ENCODE data around the gene NR0B1.

NR0B1 gene

GRCh38 chrX:30309139-30309571, at the start of gene NR0B1:
TSS of gene NR0B1 (minus strand) at chrX:30309390. CDS start at chrX:30309363, 27 bp downstream.
- DNase-seq (ENCODE audit: low spot score) = no peak

GRCh38 chrX:30349946-30350345, 40.8 kb upstream of the NR0B1 start:
- no peak for DNase-seq (ENCODE audit: low spot score)

GRCh38 chrX:30343206-30343605, 34.0 kb upstream of the NR0B1 start:
- no peak for DNase-seq (ENCODE audit: low spot score)

GRCh38 chrX:30340753-30341152, 31.6 kb upstream of the NR0B1 start:
- no peak for DNase-seq (ENCODE audit: low spot score)

- DNase-seq (ENCODE audit: low spot score) = no peak
Measured at GRCh38 chrX:30327762-30328161, 18.6 kb upstream of the NR0B1 start.

- no peak for DNase-seq (ENCODE audit: low spot score)
Measured at GRCh38 chrX:30317308-30317707, 8.1 kb upstream of the NR0B1 start.

GRCh38 chrX:30313322-30313721, 4.1 kb upstream of the NR0B1 start:
- DNase-seq (ENCODE audit: low spot score) = no peak

GRCh38 chrX:30312858-30313257, 3.7 kb upstream of the NR0B1 start:
- no peak for DNase-seq (ENCODE audit: low spot score)

GRCh38 chrX:30310429-30311206, 1.4 kb upstream of the NR0B1 start:
- DNase-seq (ENCODE audit: low spot score) = no peak

GRCh38 chrX:30308263-30309138, 689 bp downstream of the NR0B1 start:
- DNase-seq (ENCODE audit: low spot score) = no peak

- no peak for DNase-seq (ENCODE audit: low spot score)
Measured at GRCh38 chrX:30307466-30307865, 1.7 kb downstream of the NR0B1 start.

GRCh38 chrX:30304866-30305265, 4.3 kb downstream of the NR0B1 start:
- no peak for DNase-seq (ENCODE audit: low spot score)

- no peak for DNase-seq (ENCODE audit: low spot score)
Measured at GRCh38 chrX:30302956-30303355, 6.2 kb downstream of the NR0B1 start.

- no peak for DNase-seq (ENCODE audit: low spot score)
Measured at GRCh38 chrX:30301963-30302362, 7.2 kb downstream of the NR0B1 start.

- DNase-seq (ENCODE audit: low spot score) = no peak
Measured at GRCh38 chrX:30301208-30301607, 8.0 kb downstream of the NR0B1 start.

- DNase-seq (ENCODE audit: low spot score) = no peak
Measured at GRCh38 chrX:30296408-30297254, 12.6 kb downstream of the NR0B1 start.

- no peak for DNase-seq (ENCODE audit: low spot score)
Measured at GRCh38 chrX:30283456-30284200, 25.6 kb downstream of the NR0B1 start.

- DNase-seq (ENCODE audit: low spot score) = no peak
Measured at GRCh38 chrX:30282527-30282926, 26.7 kb downstream of the NR0B1 start.

- no peak for DNase-seq (ENCODE audit: low spot score)
Measured at GRCh38 chrX:30280428-30280827, 28.8 kb downstream of the NR0B1 start.

GRCh38 chrX:30278365-30278764, 30.8 kb downstream of the NR0B1 start:
- no peak for DNase-seq (ENCODE audit: low spot score)

- no peak for DNase-seq (ENCODE audit: low spot score)
Measured at GRCh38 chrX:30275498-30275897, 33.7 kb downstream of the NR0B1 start.
